ENCODE results near the gene AGPAT1. TPM values are rescaled to one million over a fixed set of nuclear protein-coding genes. Genes with fewer than 3 reads are reported as not detected.

The AGPAT1 gene
- total RNA-seq, 1 experiment from 2014 or later = 55.6 TPM

DNA sequence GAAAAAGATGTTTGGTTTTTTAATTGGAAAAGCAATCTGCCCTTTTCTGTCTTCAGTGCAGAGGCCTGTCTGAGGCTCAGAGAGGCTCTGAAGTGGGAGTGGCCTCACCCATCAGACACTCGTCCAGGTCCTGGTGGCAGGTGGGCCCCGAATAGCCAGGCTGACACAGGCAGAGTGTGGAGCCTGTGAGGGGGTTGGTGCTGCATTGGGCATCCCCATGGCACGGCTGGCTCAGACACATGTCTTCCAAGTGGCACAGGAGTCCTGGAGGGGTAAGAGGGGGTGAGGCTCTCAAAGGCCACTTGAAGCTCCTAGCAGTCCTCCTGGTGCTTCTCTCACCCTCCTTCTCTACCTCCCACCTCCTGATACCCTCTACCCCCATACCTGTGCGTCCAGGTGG is 44.1 kb upstream of the AGPAT1 start:
- Histone ChIP-seq H3K27ac (ENCODE audit: low read depth, low read length) (no peak overlapping the region), H3K4me1 (ENCODE audit: control insufficient read depth in 1 of 2, insufficient read depth in 2 of 2, low read length in 2 of 2) (no peaks in the 10 kb centered on the region), H3K36me3 (ENCODE audit: control insufficient read depth in 1 of 2, insufficient read depth in 2 of 2, low read length in 2 of 2) (no peaks in the 10 kb centered on the region), H3K4me2 (ENCODE audit: low read length) (no peak overlapping the region), H3K9me2 (ENCODE audit: insufficient read depth) (no peaks in the 10 kb centered on the region), H3K79me2 (ENCODE audit: insufficient read depth, low read length) (no peaks in the 10 kb centered on the region), H3K9ac (ENCODE audit: low read length) (no peak overlapping the region), H3K27me3 (ENCODE audit: insufficient read depth, low read length) (no peaks in the 10 kb centered on the region), H3K4me3 (replicated peaks in 1 of 2; ENCODE audit: low read depth in 1 of 2, low read length in 2 of 2) (no peak overlapping the region), H3K9me3 (ENCODE audit: control insufficient read depth in 1 of 2, insufficient read depth in 1 of 2, low read depth in 1 of 2, low read length in 2 of 2) (no peaks in the 10 kb centered on the region), H2AFZ (ENCODE audit: low read depth, low read length, poor library complexity, severe bottlenecking) (no peak overlapping the region), H4K20me1 (ENCODE audit: insufficient read depth) (no peaks in the 10 kb centered on the region)
- TF ChIP-seq FOSL1 (IDR thresholded peaks at IDR 0.05; ENCODE audit: low read depth) (no peak), ZNF274 (IDR thresholded peaks at IDR 0.05; ENCODE audit: low read depth, low read length) (no peak), SP1 (IDR thresholded peaks at IDR 0.05; ENCODE audit: low read depth) (no peak)
- RAD21 ChIA-PET (ENCODE audit: low non-redundant PET in 1 of 2, low total read pairs in 2 of 2, uncharacterized antibody in 2 of 2, unreplicated experiment in 2 of 2) = no interaction called here
- no peak for DNase-seq (ENCODE audit: low read depth, low spot score)
- no peak for ATAC-seq
- CTCF ChIA-PET = no interaction called here
- BruUV-seq (replicated peaks) = no TSS peak
- intact Hi-C loops (cut with micrococcal nuclease) = no loop called here
- POLR2A ChIA-PET = no interaction called here

DNA sequence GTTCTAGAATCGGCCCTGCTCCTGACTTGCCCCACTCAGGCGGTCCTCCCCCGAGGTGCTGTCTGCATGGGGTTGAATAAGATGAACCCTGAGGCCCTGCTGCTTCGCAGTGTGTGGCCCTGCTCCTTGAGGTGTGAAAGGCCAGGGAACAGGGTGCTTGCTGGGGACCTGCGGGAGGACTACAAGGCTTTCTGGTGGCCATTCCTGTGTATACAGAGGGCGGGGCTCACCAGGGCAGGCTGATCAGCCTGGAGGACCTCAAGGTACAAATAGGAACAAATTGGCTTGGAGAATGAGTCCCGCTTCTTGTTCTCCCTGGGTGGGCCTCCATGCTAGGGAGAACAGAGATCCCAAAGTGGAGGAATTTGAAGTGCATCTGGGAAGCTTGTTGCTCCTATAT is 42.3 kb upstream of the AGPAT1 start:
- no peak overlapping the region for H3K4me3 ChIP-seq (replicated peaks in 1 of 2; ENCODE audit: low read depth in 1 of 2, low read length in 2 of 2)
- H3K9ac ChIP-seq (ENCODE audit: low read length) = no peak overlapping the region
- CTCF ChIA-PET = no interaction called here
- no peaks in the 10 kb centered on the region for H3K9me2 ChIP-seq (ENCODE audit: insufficient read depth)
- intact Hi-C loops (cut with micrococcal nuclease) = no loop called here
- no peak overlapping the region for H3K4me2 ChIP-seq (ENCODE audit: low read length)
- no peak overlapping the region for H2AFZ ChIP-seq (ENCODE audit: low read depth, low read length, poor library complexity, severe bottlenecking)
- H3K27ac ChIP-seq (ENCODE audit: low read depth, low read length) = no peak overlapping the region
- H4K20me1 ChIP-seq (ENCODE audit: insufficient read depth) = no peaks in the 10 kb centered on the region
- no peak for DNase-seq (ENCODE audit: low read depth, low spot score)
- H3K36me3 ChIP-seq (ENCODE audit: control insufficient read depth in 1 of 2, insufficient read depth in 2 of 2, low read length in 2 of 2) = no peaks in the 10 kb centered on the region
- TF ChIP-seq JUND (IDR thresholded peaks at IDR 0.05) (no peak), EZH2 (IDR thresholded peaks at IDR 0.05) (no peak), SRF (IDR thresholded peaks at IDR 0.05; ENCODE audit: low read depth) (no peak), ELF1 (IDR thresholded peaks at IDR 0.05; ENCODE audit: borderline replicate concordance, low read depth) (no peak), SIN3A (IDR thresholded peaks at IDR 0.05; ENCODE audit: low read depth) (no peak)
- TF ChIP-seq, protein P1, sequence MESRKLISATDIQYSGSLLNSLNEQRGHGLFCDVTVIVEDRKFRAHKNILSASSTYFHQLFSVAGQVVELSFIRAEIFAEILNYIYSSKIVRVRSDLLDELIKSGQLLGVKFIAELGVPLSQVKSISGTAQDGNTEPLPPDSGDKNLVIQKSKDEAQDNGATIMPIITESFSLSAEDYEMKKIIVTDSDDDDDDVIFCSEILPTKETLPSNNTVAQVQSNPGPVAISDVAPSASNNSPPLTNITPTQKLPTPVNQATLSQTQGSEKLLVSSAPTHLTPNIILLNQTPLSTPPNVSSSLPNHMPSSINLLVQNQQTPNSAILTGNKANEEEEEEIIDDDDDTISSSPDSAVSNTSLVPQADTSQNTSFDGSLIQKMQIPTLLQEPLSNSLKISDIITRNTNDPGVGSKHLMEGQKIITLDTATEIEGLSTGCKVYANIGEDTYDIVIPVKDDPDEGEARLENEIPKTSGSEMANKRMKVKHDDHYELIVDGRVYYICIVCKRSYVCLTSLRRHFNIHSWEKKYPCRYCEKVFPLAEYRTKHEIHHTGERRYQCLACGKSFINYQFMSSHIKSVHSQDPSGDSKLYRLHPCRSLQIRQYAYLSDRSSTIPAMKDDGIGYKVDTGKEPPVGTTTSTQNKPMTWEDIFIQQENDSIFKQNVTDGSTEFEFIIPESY (IDR thresholded peaks at IDR 0.05; ENCODE audit: extremely low read depth, insufficient replicate concordance, low read length) = no peak
- TF ChIP-seq, protein P2, sequence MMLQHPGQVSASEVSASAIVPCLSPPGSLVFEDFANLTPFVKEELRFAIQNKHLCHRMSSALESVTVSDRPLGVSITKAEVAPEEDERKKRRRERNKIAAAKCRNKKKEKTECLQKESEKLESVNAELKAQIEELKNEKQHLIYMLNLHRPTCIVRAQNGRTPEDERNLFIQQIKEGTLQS (IDR thresholded peaks at IDR 0.05) = no peak
- TF ChIP-seq, protein P3, sequence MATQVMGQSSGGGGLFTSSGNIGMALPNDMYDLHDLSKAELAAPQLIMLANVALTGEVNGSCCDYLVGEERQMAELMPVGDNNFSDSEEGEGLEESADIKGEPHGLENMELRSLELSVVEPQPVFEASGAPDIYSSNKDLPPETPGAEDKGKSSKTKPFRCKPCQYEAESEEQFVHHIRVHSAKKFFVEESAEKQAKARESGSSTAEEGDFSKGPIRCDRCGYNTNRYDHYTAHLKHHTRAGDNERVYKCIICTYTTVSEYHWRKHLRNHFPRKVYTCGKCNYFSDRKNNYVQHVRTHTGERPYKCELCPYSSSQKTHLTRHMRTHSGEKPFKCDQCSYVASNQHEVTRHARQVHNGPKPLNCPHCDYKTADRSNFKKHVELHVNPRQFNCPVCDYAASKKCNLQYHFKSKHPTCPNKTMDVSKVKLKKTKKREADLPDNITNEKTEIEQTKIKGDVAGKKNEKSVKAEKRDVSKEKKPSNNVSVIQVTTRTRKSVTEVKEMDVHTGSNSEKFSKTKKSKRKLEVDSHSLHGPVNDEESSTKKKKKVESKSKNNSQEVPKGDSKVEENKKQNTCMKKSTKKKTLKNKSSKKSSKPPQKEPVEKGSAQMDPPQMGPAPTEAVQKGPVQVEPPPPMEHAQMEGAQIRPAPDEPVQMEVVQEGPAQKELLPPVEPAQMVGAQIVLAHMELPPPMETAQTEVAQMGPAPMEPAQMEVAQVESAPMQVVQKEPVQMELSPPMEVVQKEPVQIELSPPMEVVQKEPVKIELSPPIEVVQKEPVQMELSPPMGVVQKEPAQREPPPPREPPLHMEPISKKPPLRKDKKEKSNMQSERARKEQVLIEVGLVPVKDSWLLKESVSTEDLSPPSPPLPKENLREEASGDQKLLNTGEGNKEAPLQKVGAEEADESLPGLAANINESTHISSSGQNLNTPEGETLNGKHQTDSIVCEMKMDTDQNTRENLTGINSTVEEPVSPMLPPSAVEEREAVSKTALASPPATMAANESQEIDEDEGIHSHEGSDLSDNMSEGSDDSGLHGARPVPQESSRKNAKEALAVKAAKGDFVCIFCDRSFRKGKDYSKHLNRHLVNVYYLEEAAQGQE (IDR thresholded peaks at IDR 0.05; ENCODE audit: low read depth) = no peak
- RAD21 ChIA-PET (ENCODE audit: low non-redundant PET in 1 of 2, low total read pairs in 2 of 2, uncharacterized antibody in 2 of 2, unreplicated experiment in 2 of 2) = no interaction called here
- POLR2A ChIA-PET = no interaction called here
- no peak for ATAC-seq
- no peaks in the 10 kb centered on the region for H3K9me3 ChIP-seq (ENCODE audit: control insufficient read depth in 1 of 2, insufficient read depth in 1 of 2, low read depth in 1 of 2, low read length in 2 of 2)
- no peaks in the 10 kb centered on the region for H3K27me3 ChIP-seq (ENCODE audit: insufficient read depth, low read length)
- no peaks in the 10 kb centered on the region for H3K4me1 ChIP-seq (ENCODE audit: control insufficient read depth in 1 of 2, insufficient read depth in 2 of 2, low read length in 2 of 2)
- H3K79me2 ChIP-seq (ENCODE audit: insufficient read depth, low read length) = no peaks in the 10 kb centered on the region
- BruUV-seq (replicated peaks) = no TSS peak

Measured in HCT116 (cell line).